ENCODE measurements around the gene SBF2. TPM values are rescaled to one million over a fixed set of nuclear protein-coding genes. Genes with fewer than 3 reads are reported as not detected.

Gene SBF2
- 30.3 and 31.3 TPM in 2 replicates for total RNA-seq (2014; rRNA removed)
- percentile 78 among the genes with signal in this experiment for Bru-seq, nascent RNA
- BruChase-seq, experiment 1, labeled RNA remaining after a 6-hour chase, result percentile 62 among the genes with signal in this experiment
- percentile 71 among the genes with signal in this experiment for BruChase-seq, experiment 2, labeled RNA remaining after a 2-hour chase
- long read RNA-seq, partial matches to known transcripts, result 11 of 21 reads
- long read RNA-seq, other reads (novel, unspliced or antisense), result 10 of 21 reads

- H3K9me2 ChIP-seq (replicated peaks; ENCODE audit: low read length), result no peaks in the 10 kb centered on the region
- peak within 1 kb of the TSS; percentile 92 for H3K27ac ChIP-seq (ENCODE audit: low read length)
- peak within 1 kb of the TSS; percentile 89 for H3K9ac ChIP-seq (ENCODE audit: low read length)
- ATAC-seq, result peak; percentile 88
- no peaks in the 10 kb centered on the region for H3F3A ChIP-seq (ENCODE audit: low read length, unreplicated experiment)
- H3K36me3 ChIP-seq (ENCODE audit: low read depth, low read length), result no peaks in the 10 kb centered on the region
- TF ChIP-seq EZH2 (IDR thresholded peaks at IDR 0.05; ENCODE audit: low read length, unreplicated experiment), result no peak
- no peak for TF ChIP-seq EZH2phosphoT487 (IDR thresholded peaks at IDR 0.05; ENCODE audit: borderline replicate concordance, low read length)
- TF ChIP-seq CTCF (conservative IDR thresholded peaks at IDR 0.05; ENCODE audit: low read depth, low read length), result no peak
- ChIA-PET POLR2A (ENCODE audit: unreplicated experiment) (no interaction called here), CTCF (no interaction called here)
- H3K79me2 ChIP-seq (ENCODE audit: low read length), result peaks cover 61% of the 10 kb centered on the region
- H4K20me1 ChIP-seq (ENCODE audit: low read length), result no peaks in the 10 kb centered on the region
- intact Hi-C loops (cut with micrococcal nuclease), result loop anchor here (1.0 kb wide), 1 partner anchor 11 kb away; no protein-coding TSS in a partner anchor
- peak; percentile 89 for DNase-seq
- peak within 1 kb of the TSS; percentile 99 for H3K4me2 ChIP-seq (ENCODE audit: low read length)
- H3K4me3 ChIP-seq (ENCODE audit: low read length), result peak within 1 kb of the TSS; percentile 88
- H2AFZ ChIP-seq (ENCODE audit: low read length), result peak within 1 kb of the TSS; percentile 67
- no TSS peak for BruUV-seq (replicated peaks)
- no peaks in the 10 kb centered on the region for H3K27me3 ChIP-seq (ENCODE audit: low read length)
- H3K9me3 ChIP-seq (ENCODE audit: low read length), result no peaks in the 10 kb centered on the region
- peaks cover 32% of the 10 kb centered on the region for H3K4me1 ChIP-seq (ENCODE audit: insufficient read depth, low read length)
Measured at GRCh38 chr11:10293423-10294289, at the start of gene SBF2. TSS of gene SBF2 (minus strand) at chr11:10294219. CDS start at chr11:10294069, 150 bp downstream.

GRCh38 chr11:10338287-10338686 lies 44.3 kb upstream of the SBF2 start:
- no peak overlapping the region for H2AFZ ChIP-seq (ENCODE audit: low read length)
- CTCF ChIA-PET, result no interaction called here
- H4K20me1 ChIP-seq (ENCODE audit: low read length), result no peaks in the 10 kb centered on the region
- no peak overlapping the region for H3K4me2 ChIP-seq (ENCODE audit: low read length)
- H3K79me2 ChIP-seq (ENCODE audit: low read length), result no peaks in the 10 kb centered on the region
- no peak for ATAC-seq
- POLR2A ChIA-PET (ENCODE audit: unreplicated experiment), result no interaction called here
- H3K9ac ChIP-seq (ENCODE audit: low read length), result no peak overlapping the region
- H3F3A ChIP-seq (ENCODE audit: low read length, unreplicated experiment), result no peaks in the 10 kb centered on the region
- DNase-seq, result no peak
- no TSS peak for BruUV-seq (replicated peaks)
- intact Hi-C loops (cut with micrococcal nuclease), result no loop called here
- H3K4me1 ChIP-seq (ENCODE audit: insufficient read depth, low read length), result no peaks in the 10 kb centered on the region
- H3K36me3 ChIP-seq (ENCODE audit: low read depth, low read length), result no peaks in the 10 kb centered on the region
- no peaks in the 10 kb centered on the region for H3K9me2 ChIP-seq (replicated peaks; ENCODE audit: low read length)
- TF ChIP-seq EZH2 (IDR thresholded peaks at IDR 0.05; ENCODE audit: low read length, unreplicated experiment) (no peak), EZH2phosphoT487 (IDR thresholded peaks at IDR 0.05; ENCODE audit: borderline replicate concordance, low read length) (no peak), CTCF (conservative IDR thresholded peaks at IDR 0.05; ENCODE audit: low read depth, low read length) (no peak)
- no peak overlapping the region for H3K27ac ChIP-seq (ENCODE audit: low read length)
- H3K27me3 ChIP-seq (ENCODE audit: low read length), result no peaks in the 10 kb centered on the region
- H3K9me3 ChIP-seq (ENCODE audit: low read length), result no peaks in the 10 kb centered on the region
- no peak overlapping the region for H3K4me3 ChIP-seq (ENCODE audit: low read length)
